Measurements from ENCODE around the gene CDH23.

- TF ChIP-seq CTCF (IDR thresholded peaks at IDR 0.05 in 8 of 11, conservative IDR thresholded peaks at IDR 0.05 in 3 of 11) = no peak
- TF ChIP-seq POLR2A (IDR thresholded peaks at IDR 0.05) = no peak
Measured at GRCh38 chr10:71675295-71675970, 278.7 kb downstream of the CDH23 start.
